NOMO-1 (cell line): ENCODE measurements around the gene KIF17.

Experiments
- DNase-seq, 2 experiments: peaks; one replicate each; lab custom pipeline; 2025; ENCODE audit not compliant: unreplicated experiment in 2 of 2; lab: John Stamatoyannopoulos, UW

KIF17 gene

GRCh38 chr1:20633190-20634064 lies 84.4 kb downstream of the KIF17 start, which contains the start of gene PINK1:
PINK1 (plus strand) TSS chr1:20633458; CDS start chr1:20633549, 91 bp downstream.
- DNase-seq = peak; percentile 70 to 83

- DNase-seq = no peak
Measured at GRCh38 chr1:20632386-20632785, 85.4 kb downstream of the KIF17 start.

GRCh38 chr1:20630729-20631128 lies 87.1 kb downstream of the KIF17 start:
- no peak for DNase-seq

GRCh38 chr1:20626524-20626923 lies 91.3 kb downstream of the KIF17 start:
- no peak for DNase-seq

DNA sequence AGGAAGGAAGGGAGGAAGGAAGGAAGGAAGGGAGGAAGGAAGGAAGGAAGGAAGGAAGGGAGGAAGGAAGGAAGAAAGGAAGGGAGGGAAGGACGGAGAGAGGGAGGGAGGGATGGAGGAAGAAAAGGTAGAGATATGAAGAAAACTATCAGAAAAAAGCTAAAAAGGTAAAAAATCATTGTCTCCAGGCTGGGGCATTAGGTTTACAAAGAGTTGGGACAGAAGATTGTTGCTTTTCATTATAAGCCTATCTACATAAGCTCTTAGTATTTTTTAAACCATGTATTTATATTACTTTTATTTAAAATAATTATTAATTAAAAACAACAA lies 91.7 kb downstream of the KIF17 start:
- no peak for DNase-seq

GRCh38 chr1:20625176-20626097 lies 92.4 kb downstream of the KIF17 start:
- DNase-seq = no peak

DNA sequence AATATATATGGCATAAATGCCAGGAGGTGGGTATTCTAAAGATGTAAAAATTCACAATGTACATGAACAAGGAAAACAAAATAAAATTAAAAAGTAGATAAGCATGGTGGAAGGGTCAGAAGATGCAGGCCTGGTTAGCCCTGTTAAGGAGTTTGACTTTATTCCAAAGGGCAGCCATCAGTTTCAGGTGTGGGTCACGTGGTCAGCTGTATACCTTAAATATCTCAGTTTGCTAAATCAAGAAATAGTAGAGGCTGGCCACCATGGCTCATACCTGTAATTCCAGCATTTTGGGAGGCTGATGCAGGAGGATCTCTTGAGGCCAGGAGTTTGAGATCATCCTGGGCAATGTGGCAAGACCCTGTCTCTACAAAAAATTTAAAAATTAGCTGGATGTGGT lies 93.1 kb downstream of the KIF17 start:
- no peak for DNase-seq

- no peak for DNase-seq
Measured at GRCh38 chr1:20621012-20621411, 96.8 kb downstream of the KIF17 start.

- DNase-seq = no peak
Measured at GRCh38 chr1:20619999-20620398, 97.8 kb downstream of the KIF17 start.

DNA sequence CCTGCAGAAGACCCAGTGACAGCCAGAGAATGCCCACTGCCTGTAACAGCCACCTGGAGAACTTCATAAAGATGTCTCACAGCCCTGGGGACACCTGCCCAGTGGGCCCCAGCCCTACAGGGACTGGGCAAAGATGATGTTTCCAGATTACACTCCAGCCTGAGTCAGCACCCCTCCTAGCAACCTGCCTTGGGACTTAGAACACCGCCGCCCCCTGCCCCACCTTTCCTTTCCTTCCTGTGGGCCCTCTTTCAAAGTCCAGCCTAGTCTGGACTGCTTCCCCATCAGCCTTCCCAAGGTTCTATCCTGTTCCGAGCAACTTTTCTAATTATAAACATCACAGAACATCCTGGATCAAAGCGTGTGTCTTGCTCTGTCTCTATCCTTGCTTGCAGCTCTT lies 99.3 kb downstream of the KIF17 start:
- no peak for DNase-seq

DNA sequence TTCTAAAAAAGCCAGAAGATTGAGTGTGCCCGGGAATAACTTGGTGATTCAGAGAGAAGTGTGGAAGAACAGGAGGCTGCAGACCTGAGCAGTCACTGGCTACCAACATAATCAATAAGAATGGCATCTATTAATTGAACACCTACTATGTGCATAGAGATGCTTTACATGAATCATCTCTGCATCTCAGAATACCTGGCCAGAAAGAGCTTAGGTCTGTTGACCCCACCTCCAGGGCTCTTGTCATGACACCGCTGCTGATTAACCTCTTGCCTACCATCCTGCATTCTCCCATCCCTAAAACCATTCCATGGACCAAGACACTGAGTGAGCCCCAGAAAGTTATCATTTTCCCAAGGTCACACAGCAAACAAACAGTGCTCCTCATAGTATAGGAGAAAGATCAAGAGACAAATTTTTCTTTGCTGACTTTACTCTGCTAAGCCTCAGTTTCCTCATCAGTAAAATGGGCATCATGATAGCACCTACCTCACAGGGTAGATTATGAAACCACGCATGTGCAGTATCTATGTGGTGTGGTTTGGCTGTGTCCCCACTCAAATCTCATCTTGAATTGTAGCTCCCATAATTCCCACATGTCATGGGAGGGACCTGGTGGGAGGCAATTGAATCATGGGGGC lies 100.8 kb downstream of the KIF17 start:
- DNase-seq = no peak

GRCh38 chr1:20615946-20616846 lies 101.6 kb downstream of the KIF17 start:
- DNase-seq = no peak

GRCh38 chr1:20614131-20614579 lies 103.7 kb downstream of the KIF17 start:
- no peak for DNase-seq
